ENCODE results near the gene SLC30A9. TPM values are rescaled to one million over a fixed set of nuclear protein-coding genes. Genes with fewer than 3 reads are reported as not detected.

SLC30A9 gene
- total RNA-seq, 2 donors from 2014 or later, result 66.9 to 78.0 TPM

DNA sequence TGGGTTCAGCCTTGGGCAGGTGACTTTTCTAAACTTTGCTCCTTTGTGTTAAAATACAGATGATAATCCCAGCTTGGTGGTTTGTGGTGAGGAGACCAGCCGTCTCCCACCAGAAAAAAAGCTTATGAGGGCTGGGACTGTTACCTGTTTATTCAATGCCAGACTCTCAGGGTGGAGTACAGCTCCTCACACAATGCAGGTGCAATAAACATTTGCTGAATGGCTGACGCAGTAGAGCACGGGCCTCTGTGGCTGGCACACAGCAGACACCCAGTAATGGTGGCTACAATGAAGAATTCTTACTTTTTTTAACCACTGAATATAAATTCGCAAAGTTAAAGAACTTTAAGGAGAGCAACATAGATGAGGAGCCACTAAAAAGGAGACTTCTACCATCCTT lies 131.9 kb downstream of the SLC30A9 start:
- Histone ChIP-seq H3K9me3 (ENCODE audit: control insufficient read depth, low read length) (no peaks in the 10 kb centered on the region), H3K4me3 (ENCODE audit: low read length) (no peak overlapping the region), H3K9ac (ENCODE audit: extremely low read depth, low read length, poor library complexity, severe bottlenecking) (no peak overlapping the region), H3K36me3 (ENCODE audit: control insufficient read depth, insufficient read depth, low read length) (no peaks in the 10 kb centered on the region), H3K27me3 (ENCODE audit: control insufficient read depth, insufficient read depth, low read length, poor library complexity, severe bottlenecking) (no peaks in the 10 kb centered on the region), H3K27ac (ENCODE audit: low read depth, low read length) (no peak overlapping the region), H3K4me1 (ENCODE audit: control insufficient read depth, insufficient read depth, low read length) (peaks cover 4% of the 10 kb centered on the region)
- H3K9me3 Mint-ChIP-seq, result no peaks in the 10 kb centered on the region
- DNase-seq, result no peak
- H3K4me3 Mint-ChIP-seq, result no peak overlapping the region
- H3K27ac Mint-ChIP-seq, result no peak overlapping the region
- WGBS, 2 experiments (ENCODE audit: insufficient coverage in 1 of 2, insufficient read length in 1 of 2), result 94% methylated on average over 4 of the region's 4 CpGs; no CpG with 5 or more reads in 1 of the 2 experiments
- H3K27me3 Mint-ChIP-seq (ENCODE audit: insufficient read depth), result no peaks in the 10 kb centered on the region
- no peak for TF ChIP-seq CTCF (conservative IDR thresholded peaks at IDR 0.05)
- peaks cover 13% of the 10 kb centered on the region for H3K36me3 Mint-ChIP-seq (ENCODE audit: low read depth)
- peaks cover 15% of the 10 kb centered on the region for H3K4me1 Mint-ChIP-seq

GRCh38 chr4:42123071-42123644 lies 132.8 kb downstream of the SLC30A9 start:
- peaks cover 13% of the 10 kb centered on the region for H3K36me3 Mint-ChIP-seq (ENCODE audit: low read depth)
- Histone ChIP-seq H3K27me3 (ENCODE audit: control insufficient read depth, insufficient read depth, low read length, poor library complexity, severe bottlenecking) (no peaks in the 10 kb centered on the region), H3K36me3 (ENCODE audit: control insufficient read depth, insufficient read depth, low read length) (no peaks in the 10 kb centered on the region), H3K9me3 (ENCODE audit: control insufficient read depth, low read length) (no peaks in the 10 kb centered on the region), H3K9ac (ENCODE audit: extremely low read depth, low read length, poor library complexity, severe bottlenecking) (no peak overlapping the region), H3K4me3 (ENCODE audit: low read length) (no peak overlapping the region), H3K27ac (ENCODE audit: low read depth, low read length) (no peak overlapping the region), H3K4me1 (ENCODE audit: control insufficient read depth, insufficient read depth, low read length) (peaks cover 4% of the 10 kb centered on the region)
- no peak overlapping the region for H3K4me3 Mint-ChIP-seq
- TF ChIP-seq CTCF (conservative IDR thresholded peaks at IDR 0.05), result no peak
- no peak for DNase-seq
- no peak overlapping the region for H3K27ac Mint-ChIP-seq
- 88 to 100% methylated on average over 1 to 2 of the region's 2 CpGs for WGBS, 2 experiments (ENCODE audit: insufficient coverage in 1 of 2, insufficient read length in 1 of 2)
- peaks cover 19% of the 10 kb centered on the region for H3K4me1 Mint-ChIP-seq
- H3K27me3 Mint-ChIP-seq (ENCODE audit: insufficient read depth), result no peaks in the 10 kb centered on the region
- peaks cover 5% of the 10 kb centered on the region for H3K9me3 Mint-ChIP-seq

DNA sequence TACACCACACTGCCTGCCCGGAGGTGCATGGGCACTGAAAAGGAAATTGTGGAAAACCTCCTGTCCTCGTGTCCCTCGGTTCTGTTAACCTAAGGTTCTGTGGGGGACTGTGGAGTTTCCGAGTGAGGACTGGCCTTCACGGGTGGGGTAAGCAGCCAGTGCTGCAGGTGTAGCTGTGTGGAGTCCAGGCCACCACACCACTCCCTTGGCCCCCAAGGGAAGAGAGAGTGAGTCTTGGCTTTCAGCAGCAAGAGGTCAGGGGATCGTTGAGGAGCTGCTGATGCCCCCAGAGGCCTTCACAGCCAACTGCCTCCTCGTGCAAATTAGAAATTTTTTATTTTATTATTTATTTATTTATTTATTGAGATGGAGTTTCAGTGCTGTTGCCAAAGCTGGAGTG lies 141.8 kb downstream of the SLC30A9 start:
- H3K36me3 Mint-ChIP-seq (ENCODE audit: low read depth), result peaks cover 20% of the 10 kb centered on the region
- H3K4me1 ChIP-seq (ENCODE audit: control insufficient read depth, insufficient read depth, low read length), result no peaks in the 10 kb centered on the region
- no peak overlapping the region for H3K27ac Mint-ChIP-seq

More for the DNA sequence above, 141.8 kb downstream of the SLC30A9 start:
- Histone ChIP-seq H3K4me3 (ENCODE audit: low read length) (no peak overlapping the region), H3K36me3 (ENCODE audit: control insufficient read depth, insufficient read depth, low read length) (no peaks in the 10 kb centered on the region), H3K9ac (ENCODE audit: extremely low read depth, low read length, poor library complexity, severe bottlenecking) (no peak overlapping the region), H3K9me3 (ENCODE audit: control insufficient read depth, low read length) (no peaks in the 10 kb centered on the region), H3K27me3 (ENCODE audit: control insufficient read depth, insufficient read depth, low read length, poor library complexity, severe bottlenecking) (no peaks in the 10 kb centered on the region), H3K27ac (ENCODE audit: low read depth, low read length) (no peak overlapping the region)
- TF ChIP-seq CTCF (conservative IDR thresholded peaks at IDR 0.05), result peak; percentile 46
- DNase-seq, result no peak
- H3K27me3 Mint-ChIP-seq (ENCODE audit: insufficient read depth), result no peaks in the 10 kb centered on the region
- peaks cover 18% of the 10 kb centered on the region for H3K4me1 Mint-ChIP-seq
- WGBS, 2 experiments (ENCODE audit: insufficient coverage in 1 of 2, insufficient read length in 1 of 2), result 94 to 98% methylated on average over 5 of the region's 7 CpGs
- no peak overlapping the region for H3K4me3 Mint-ChIP-seq
- peaks cover 30% of the 10 kb centered on the region for H3K9me3 Mint-ChIP-seq
